ENCODE results near the gene TPGS2.
"Not testable (repeated sequence)": the region's sequence is repeated elsewhere in the genome, so short reads cannot be mapped to it uniquely, and the experiment has no call there.

Gene TPGS2

DNA sequence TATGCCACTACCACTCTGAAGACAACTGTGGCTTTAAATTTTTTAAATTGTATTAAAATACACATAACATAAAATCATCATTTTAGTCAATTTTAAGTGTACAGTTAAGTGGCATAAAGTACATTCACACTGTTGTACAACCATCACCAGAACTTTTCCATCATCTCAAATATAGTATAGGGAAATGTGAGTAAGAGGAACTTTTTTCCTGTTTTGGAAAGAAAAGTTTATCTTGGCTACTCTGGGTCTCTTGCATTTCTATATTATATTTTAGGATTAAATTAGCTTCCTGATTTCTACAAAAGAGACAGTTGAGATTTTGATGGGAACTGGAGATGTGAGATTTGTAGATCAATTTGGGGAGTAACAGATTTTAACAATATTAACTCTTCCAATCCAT is 3.3 kb downstream of the TPGS2 start:
- DNase-seq (ENCODE audit: low spot score), result no peak

DNA sequence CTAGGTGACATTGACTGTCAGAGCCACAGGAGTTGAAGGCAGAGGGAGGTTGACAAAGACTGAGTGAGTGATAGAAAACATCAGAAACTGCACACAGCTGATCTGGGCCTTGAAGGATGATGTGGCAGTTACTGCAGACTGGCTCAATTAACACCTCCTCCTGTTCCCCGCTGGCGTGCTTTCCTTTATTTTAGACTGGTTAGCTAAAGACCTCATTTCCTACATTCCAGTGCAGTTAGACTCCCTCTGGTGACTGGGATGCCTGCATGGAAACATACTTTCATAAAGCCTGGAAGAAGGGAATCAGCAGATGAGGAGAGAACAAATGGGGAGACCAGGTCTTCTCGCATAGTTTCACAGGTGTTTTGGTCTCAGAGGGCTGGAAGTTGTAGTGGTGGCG is 7.1 kb downstream of the TPGS2 start:
- DNase-seq (ENCODE audit: low spot score), result no peak

DNA sequence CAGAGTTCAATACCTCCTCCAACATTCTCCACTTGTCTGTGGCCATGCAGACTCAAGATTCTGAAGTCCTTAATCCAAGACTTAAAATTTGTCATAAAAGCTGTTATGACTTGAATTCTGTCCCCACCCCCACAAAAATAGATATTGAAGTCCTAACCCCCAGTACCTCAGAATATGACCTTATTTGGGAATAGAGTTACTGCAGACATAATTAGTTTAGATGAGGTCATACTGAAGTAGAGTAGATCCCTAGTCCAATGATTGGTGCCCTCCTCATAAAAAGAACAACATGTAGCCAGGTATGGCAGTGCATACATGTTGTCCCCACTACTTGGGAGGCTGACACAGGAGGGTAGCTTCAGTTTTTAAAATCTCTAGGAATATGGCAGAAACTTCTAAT is 9.2 kb downstream of the TPGS2 start:
- no peak for DNase-seq (ENCODE audit: low spot score)

DNA sequence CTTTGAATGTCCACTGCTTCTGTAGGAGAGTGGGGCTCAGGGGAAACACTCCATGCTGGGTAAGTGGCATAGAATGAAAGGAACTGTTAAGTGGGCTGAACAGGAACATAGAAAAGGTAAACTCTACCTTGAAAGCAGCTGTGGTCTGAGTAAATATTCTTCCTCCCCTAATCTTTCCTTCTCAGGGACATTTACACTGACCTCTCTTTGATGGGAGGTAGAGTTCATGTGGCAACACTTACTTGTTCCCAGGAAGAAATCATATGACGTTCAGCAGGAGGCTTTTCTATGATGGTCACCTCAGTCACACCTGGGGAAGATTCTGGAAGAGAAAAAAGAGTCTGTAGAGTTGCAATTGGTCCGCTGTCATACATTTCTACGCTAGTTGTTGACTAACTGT is 10.2 kb downstream of the TPGS2 start:
- no peak for DNase-seq (ENCODE audit: low spot score)

DNA sequence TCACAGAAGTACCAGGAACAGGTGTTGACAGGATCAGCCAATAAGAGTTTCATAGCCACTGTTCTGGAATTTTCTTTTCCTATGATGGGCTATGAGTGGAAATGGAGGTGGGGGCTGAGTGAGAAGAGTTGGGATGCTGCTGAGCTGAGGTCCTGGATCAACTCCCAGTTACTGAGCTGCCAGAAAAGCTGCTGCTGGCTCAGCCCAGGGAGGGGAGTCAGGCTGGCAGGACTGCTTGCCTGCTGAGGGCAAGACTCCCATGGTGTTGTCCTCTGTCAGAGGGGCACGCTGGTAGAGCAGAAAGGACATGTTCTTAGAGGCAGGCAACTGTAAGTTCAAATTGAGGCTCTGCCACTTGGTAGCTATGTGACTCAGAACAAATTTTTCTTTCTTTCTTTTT is 11.8 kb downstream of the TPGS2 start:
- DNase-seq (ENCODE audit: low spot score), result no peak

DNA sequence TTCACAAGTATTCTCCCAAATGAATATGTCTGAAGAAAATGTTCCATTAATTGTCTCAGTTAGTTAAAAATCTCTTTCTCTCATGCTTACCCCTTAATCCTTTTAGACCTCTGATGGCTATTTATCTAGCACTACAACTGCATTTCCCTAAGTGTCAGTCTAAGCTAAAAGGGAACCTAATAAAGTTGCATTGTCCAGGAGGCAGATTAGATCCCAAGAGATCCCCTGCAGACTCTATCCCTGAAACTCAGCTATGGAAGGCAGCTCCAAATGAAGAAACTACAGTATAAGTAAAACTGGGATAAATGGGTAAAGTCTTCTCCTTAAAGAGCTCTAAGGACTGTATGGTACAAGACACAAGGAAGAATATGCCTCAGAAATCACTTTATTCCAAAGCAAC is 12.7 kb downstream of the TPGS2 start:
- DNase-seq (ENCODE audit: low spot score), result not testable (repeated sequence)

DNA sequence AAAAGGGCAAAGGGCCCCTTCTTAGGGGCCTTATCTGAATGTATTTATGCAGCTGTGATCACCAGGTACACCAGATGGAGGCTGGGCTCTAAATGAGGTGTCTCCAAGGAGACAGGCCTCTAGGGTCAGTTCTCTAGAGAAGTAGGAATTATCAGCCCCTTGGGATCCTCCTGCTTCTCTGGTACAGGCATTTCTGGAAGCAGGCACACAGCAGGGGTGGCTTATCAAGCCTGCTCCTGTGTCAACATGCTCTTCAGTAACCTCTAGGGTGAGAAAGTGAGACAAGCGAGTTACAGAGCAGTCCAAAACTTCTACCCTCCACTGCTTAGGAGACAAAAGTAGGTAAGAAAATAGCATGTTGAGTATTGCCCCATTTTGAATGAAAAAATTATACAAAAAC is 13.8 kb downstream of the TPGS2 start:
- DNase-seq (ENCODE audit: low spot score), result no peak

DNA sequence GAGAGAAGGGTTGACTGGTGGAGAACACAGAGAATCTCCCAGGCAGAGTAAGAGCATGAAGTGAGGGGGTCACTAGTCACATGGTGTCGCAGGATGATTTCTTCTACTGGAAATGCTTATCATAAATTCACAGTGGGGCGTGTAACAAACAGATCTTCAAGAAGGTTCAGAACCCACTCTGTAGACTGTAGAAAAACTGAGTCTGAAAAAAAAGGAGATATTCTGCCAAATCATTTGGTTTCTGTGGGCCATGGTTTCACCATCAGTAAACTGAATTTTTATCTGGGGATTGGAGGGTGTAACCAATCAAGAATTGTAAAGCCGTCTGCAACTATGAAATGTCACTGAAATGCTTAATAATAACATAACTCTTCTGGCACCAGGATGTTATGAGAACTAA is 15.0 kb downstream of the TPGS2 start:
- DNase-seq (ENCODE audit: low spot score), result no peak

DNA sequence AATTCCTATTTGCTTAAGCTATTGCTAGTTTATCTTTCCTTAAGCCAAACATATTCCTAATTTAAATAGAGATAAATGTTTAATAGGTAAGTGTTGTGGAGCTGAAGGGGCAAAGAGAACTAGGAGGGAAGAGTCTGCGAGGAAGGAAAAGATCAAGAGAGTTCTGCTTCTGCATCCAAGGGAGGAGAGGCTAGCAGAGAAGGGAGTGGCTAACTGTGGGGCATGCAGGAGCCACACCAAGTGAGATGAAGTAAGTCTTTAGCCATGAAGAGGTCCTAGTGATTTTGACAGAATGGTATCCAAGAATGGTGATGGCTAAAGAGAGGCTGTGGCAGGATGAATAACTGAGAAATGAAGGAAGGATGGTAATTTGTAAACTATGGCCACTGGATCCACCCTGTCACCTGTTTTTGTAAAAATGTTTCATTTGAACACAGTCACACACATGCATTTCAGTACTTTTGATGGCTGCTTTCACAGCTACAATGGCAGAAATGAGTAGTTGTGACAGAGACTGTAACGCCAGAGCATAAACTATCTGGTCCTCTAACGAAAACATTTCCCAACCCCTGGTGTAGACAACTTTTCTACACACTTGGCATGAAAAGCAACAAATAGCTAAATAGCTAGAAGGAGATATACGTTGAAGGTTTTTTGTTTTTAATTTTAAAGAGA is 15.6 kb downstream of the TPGS2 start:
- no peak for DNase-seq (ENCODE audit: low spot score)

DNA sequence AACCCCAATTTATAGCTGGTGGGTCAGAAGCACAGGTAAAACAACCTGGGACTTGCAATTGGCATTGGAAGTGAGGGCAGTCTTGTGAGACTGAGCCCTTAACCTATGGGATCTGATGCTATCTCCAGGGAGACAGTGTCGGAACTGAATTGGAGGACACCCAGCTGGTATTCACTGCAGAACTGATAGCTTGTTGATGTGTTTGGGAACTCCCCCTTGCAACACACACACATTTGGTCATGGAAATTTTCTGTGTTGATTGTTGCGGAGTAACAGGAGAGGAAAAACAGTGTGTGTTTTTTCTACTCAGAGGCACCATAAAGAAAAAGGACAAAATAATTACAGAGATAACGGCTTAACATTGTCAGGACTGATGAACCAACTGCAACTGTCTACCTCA is 16.1 kb downstream of the TPGS2 start:
- no peak for DNase-seq (ENCODE audit: low spot score)

DNA sequence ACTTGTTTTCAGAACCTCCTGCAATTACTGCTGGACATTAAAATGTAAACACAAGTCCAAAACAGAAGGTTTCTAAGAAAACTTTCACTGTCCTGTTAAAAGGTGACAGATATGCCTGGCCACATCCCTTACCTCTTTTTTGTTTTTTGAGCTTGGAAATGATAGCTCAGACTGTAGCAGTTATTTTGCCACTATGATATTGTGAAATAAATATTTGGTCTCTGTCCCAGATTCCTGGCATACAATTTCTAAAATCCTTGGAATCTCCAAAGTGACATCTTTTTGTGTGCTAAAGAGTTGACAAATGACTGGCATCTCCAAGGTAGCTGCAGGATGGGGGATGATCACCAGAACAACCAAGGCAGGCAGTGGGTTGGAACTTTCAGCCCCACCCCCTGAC is 16.8 kb downstream of the TPGS2 start:
- DNase-seq (ENCODE audit: low spot score), result no peak

DNA sequence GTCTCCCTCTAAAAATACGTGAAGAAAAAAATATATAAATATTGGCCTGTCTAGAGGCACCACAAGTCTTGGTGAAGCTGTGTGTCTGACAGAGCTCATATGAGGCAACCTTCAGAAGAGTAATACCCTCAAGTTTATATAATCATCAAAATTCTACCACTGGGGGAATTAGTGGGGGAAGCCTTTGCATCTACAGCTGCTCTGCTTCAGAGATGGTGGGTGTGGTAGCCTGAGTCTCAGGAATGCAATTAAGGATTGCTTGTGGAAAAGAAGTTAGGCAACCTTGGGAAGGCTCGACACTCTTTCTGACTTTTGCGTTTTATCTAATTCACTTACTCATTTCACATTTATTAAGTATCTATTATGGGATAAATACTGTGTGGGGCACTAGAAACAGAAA is 17.4 kb downstream of the TPGS2 start:
- DNase-seq (ENCODE audit: low spot score), result no peak

DNA sequence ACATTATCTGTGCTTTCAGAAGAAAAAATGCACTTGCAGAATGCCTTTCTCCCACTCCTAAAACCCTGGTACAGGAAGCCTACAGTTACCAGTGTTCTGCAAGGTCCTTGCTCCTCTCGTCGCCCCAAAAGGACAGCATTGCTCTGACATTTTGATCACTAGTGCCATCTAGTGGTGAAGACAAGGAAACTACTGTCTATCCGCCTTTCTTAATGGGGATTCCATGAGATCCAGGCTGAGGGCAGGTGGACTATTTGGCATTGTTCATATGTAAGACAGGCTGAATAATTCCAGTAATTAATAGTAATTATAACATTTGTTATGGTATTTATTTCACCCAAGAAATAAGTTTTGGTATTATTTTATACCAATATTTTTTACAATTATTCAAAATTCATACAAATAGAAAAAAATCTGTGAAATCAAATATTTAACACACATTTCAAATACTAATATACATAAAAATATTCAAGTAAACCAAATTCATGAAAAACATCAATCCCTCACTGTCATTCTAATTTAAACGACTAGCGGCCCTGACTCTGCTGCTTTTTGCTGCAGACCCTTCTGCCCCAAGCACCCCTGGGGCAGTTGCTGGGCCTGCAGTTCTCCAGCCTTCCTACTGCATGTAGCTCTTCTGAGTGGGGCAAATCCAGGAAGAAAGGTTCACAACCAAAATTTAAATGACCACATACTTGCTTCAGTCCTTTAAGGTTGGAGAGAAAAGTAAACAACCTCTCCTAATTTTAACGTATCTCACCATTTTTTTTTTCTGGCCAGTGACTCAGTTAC is 19.0 kb downstream of the TPGS2 start:
- peak; percentile 73 for DNase-seq (ENCODE audit: low spot score)

DNA sequence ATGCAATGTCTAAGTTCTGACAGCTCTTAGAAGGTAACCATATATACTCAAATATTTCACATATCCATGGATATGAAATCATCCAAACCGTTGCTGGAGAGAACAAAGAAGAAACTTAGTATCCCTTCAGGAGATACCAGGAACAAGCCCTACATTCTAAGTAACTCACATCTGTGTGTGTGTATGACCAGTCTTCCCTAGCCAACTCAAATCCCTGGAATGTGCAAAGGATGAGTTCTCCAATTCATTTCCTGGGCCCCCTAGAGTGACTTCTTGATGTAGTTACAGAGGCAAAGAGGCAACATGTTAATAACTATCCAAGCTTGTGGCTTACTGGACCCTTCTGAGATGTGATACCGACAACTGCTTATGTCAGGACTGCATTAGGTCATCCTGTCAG is 20.1 kb downstream of the TPGS2 start:
- no peak for DNase-seq (ENCODE audit: low spot score)

DNA sequence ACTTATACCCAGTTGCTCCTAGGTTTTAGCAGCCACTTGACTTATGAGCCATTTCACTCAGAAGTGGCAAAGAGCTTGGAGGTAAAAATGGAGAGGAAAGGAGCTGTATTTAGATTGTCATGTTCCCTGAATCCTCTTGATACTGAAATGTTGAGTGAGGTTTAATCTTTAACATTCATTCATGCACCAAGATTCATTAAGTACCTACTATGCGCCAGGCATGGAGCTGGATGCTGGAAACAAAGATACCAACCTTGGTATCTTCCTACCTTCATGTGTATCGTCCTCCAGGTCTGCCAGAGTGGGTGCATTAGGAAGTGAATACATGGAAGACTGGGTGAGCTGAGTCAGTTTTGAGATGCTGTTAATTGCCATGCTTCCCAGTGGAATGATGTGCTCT is 23.7 kb downstream of the TPGS2 start:
- DNase-seq (ENCODE audit: low spot score), result no peak

DNA sequence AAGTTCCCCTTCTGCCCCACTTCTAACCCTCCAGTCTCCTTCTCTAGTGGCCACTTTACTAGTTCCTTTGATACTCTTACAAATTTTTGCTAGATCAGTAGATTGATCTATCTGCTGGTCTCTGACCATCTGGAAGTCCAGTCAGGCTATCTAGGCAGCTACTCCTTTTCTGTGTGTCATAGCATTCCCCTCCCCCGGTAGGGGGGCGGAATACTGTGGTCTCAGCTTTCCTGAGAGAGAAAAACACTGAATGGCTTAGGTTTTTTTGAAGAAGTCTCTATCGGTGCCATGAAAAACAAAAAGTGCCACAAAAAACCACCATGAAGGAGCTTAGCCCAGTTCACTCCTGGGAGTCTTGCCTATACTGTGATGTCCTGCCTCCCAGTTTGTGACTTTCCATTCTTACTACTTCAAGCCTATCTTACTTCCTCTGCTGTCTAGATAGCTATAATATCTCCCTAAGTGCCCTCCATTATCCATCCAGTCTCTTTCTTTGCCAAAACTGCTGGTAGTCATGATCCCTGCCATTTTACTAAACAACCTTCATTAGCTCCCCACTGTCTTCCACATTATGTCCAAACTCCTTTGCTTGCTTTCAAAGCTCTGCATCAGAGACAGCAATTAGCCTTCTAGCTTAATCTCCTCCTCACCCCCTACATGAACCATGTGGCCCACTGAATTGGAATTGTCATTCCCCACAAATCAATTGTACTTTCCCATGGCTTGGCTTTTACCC is 29.9 kb downstream of the TPGS2 start:
- no peak for DNase-seq (ENCODE audit: low spot score)

DNA sequence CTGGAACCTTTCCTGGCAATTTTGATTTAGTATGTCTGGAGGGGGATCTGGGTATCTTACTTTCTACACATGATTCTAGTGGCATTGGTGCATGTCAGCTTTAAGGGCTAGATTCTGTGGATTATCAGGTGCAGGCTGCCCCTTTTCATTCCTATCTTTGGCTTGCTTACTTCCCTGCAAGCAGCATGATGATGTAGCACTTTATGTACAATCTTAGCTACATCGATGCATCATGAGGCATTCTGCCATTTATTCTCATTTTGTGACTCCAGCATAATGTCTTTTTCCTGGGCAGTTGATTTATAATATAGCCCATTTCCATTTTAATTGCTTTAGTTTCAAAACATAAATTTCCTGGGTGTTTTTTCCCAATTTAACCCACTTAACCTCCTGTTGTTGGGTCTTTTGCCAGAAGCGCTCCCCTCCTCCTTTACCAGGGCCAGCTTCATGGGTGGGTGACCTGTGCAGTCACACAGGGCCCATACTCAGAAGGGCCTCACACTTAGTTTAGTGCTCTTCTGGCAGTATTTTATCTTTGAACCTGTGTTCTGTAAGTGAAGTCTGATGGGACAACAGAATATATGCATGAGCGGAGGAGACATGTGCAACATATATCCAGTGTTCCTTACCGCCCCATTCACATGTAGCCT is 36.0 kb downstream of the TPGS2 start:
- DNase-seq (ENCODE audit: low spot score), result no peak

DNA sequence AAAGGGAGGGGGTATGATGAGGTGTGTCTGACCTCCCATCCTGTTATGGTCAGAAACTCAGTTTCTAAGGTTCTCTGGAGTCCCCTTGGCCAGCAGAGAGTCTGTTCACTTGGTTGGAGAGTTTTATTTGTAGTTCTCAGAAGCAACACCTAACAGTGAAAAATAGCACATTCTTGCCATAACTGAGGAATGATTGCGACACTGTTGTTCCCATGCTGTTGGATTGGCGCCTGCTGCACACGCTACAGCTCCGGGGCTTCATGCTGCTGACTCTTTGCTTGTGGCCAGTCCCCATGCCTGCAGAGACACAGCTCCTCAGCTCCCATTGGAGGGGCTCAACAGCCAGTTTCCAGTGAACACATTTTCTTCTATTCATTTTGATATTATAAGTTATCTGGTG is 42.1 kb downstream of the TPGS2 start:
- DNase-seq (ENCODE audit: low spot score), result no peak

DNA sequence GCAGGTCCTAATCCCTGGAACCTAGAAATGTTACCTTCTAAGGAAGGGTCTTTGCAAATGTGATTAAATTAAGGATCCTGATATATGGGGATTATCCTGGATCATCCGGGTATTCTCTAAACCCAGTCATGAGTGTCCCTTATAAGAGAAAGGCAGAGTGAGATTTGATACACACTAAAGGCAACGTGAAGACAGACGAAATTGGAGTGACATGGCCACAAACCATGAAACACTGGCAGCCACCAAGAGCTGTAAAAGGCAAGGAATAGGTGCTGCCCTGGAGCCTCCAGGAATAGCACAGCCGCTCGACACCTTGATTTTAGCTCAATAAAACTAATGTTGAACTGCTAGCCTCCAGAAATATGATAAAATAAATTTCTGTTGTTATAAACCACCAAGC is 45.0 kb downstream of the TPGS2 start:
- no peak for DNase-seq (ENCODE audit: low spot score)

DNA sequence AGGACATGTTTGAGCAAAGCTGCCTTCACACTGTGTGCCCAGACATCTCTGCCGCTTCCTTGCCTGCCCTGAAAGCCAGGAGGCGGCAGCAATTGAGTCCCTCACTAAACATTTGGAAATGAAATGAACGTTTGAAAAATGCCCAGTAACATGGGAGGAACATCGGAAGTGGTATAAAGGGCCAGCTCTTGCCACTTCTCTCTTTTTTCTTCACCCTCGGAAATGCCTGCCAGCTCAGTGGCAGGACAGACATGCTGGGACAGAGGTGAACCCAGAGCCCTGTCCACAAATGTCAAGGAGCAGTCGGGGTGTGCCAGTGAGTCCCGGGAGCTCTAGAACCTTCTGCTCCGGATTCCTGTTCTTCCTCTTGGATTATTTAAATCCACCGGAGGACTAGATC is 46.1 kb downstream of the TPGS2 start:
- DNase-seq (ENCODE audit: low spot score), result no peak

DNA sequence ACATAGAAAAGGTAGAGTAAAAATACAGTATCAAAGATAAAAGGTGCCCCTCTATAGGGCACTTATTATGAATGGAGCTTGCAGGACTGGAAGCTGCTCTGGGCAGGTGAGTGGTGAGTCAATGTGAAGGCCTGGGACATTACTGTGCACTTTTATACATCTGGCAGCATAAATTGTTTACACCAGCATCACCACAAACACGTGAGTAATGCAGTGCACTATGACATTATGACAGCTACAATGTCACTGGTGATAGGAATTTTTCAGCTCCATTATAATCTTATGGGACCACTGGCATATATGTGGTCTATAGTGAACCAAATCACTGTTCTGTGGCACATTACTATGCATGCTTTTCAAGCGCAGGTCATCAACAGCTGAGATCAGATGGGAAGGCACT is 48.1 kb downstream of the TPGS2 start:
- DNase-seq (ENCODE audit: low spot score), result no peak

DNA sequence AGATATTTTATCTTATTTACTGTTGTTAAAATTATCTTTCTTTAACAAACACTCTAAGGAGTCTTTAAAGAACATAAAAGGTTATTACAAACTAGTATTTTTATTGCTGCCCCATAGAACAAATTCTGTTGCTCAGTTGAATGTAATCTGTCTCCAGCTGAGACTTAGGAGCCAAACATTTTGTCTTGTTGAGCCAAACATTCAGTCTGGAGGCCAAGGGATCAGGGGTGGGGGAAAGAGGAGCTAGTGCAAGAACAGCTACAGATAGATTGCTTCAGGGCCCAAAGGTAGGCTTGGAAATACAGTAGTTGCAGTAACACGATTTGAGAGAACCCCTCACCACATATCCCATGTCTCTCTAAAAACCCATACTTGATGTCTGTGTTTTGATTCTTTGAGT is 51.2 kb downstream of the TPGS2 start:
- DNase-seq (ENCODE audit: low spot score), result no peak

Measured in SK-N-DZ (cell line).